Retina (tissue), 1 donor: ENCODE results near the gene FBXL13.
"Not testable (repeated sequence)": the region's sequence is repeated elsewhere in the genome, so short reads cannot be mapped to it uniquely, and the experiment has no call there.

ENCODE experiments used
- DNase-seq: peaks from one replicate; pipeline ENCODE4 v3.0.0-alpha.2; 2016

FBXL13 gene

GRCh38 chr7:102931757-102932156, 142.8 kb downstream of the FBXL13 start:
- no peak for DNase-seq

GRCh38 chr7:102927312-102927933, 147.2 kb downstream of the FBXL13 start:
- no peak for DNase-seq

GRCh38 chr7:102926783-102927140, 147.8 kb downstream of the FBXL13 start:
- DNase-seq = no peak

GRCh38 chr7:102925976-102926782, 148.4 kb downstream of the FBXL13 start:
- peak; percentile 60 for DNase-seq

GRCh38 chr7:102918845-102919244, 155.8 kb downstream of the FBXL13 start:
- DNase-seq = no peak

- DNase-seq = no peak
These were observed 156.9 kb downstream of the FBXL13 start for GRCh38 chr7:102917436-102918353.

GRCh38 chr7:102916881-102917280, 157.7 kb downstream of the FBXL13 start:
- DNase-seq = no peak

- DNase-seq = no peak
These were observed 158.2 kb downstream of the FBXL13 start for GRCh38 chr7:102916426-102916825.

- DNase-seq = no peak
These were observed 160.0 kb downstream of the FBXL13 start for GRCh38 chr7:102914585-102914984.

GRCh38 chr7:102913826-102914225, 160.8 kb downstream of the FBXL13 start:
- no peak for DNase-seq

GRCh38 chr7:102912742-102913141, 161.9 kb downstream of the FBXL13 start, which contains the start of gene LRRC17:
Gene LRRC17 (plus strand): TSS chr7:102913000. CDS start chr7:102933914, 20,914 bp downstream.
- peak; percentile 42 for DNase-seq

GRCh38 chr7:102908676-102909075, 165.9 kb downstream of the FBXL13 start:
- DNase-seq = no peak

GRCh38 chr7:102903576-102903975, 171.0 kb downstream of the FBXL13 start:
- DNase-seq = not testable (repeated sequence)

GRCh38 chr7:102902052-102902451, 172.5 kb downstream of the FBXL13 start:
- DNase-seq = not testable (repeated sequence)

- no peak for DNase-seq
These were observed 176.1 kb downstream of the FBXL13 start for GRCh38 chr7:102898532-102898859.

GRCh38 chr7:102897856-102898531, 176.6 kb downstream of the FBXL13 start:
- DNase-seq = no peak

- DNase-seq = no peak
These were observed 177.4 kb downstream of the FBXL13 start for GRCh38 chr7:102897211-102897631.

- no peak for DNase-seq
These were observed 178.0 kb downstream of the FBXL13 start for GRCh38 chr7:102896585-102896984.

GRCh38 chr7:102895602-102896001, 179.0 kb downstream of the FBXL13 start:
- no peak for DNase-seq

- DNase-seq = no peak
These were observed 181.8 kb downstream of the FBXL13 start for GRCh38 chr7:102892631-102893278.

- no peak for DNase-seq
These were observed 182.8 kb downstream of the FBXL13 start for GRCh38 chr7:102891693-102892261.
